Limb (tissue), 2 donors: ENCODE results near the gene SULT6B1.
"Not testable (repeated sequence)": the region's sequence is repeated elsewhere in the genome, so short reads cannot be mapped to it uniquely, and the experiment has no call there.

Source experiments
- DNase-seq, 2 donors: peaks; one replicate each; pipeline ENCODE4 v3.0.0-alpha.2; 2016; ENCODE audit errors: extremely low spot score in 2 of 2

The SULT6B1 gene

GRCh38 chr2:37196320-37197195, 8.1 kb upstream of the SULT6B1 start, which contains the start of gene CEBPZOS:
TSS of gene CEBPZOS (plus strand) at chr2:37196496. CDS start at chr2:37199705, 3,209 bp downstream.
- peak; percentile 75 to 92 for DNase-seq

- DNase-seq, result not testable (repeated sequence)
Measured at GRCh38 chr2:37195862-37196319, 7.4 kb upstream of the SULT6B1 start.

- no peak for DNase-seq
Measured at GRCh38 chr2:37192551-37192950, 4.1 kb upstream of the SULT6B1 start.

- no peak for DNase-seq
Measured at GRCh38 chr2:37191747-37192146, 3.3 kb upstream of the SULT6B1 start.

- no peak for DNase-seq
Measured at GRCh38 chr2:37191253-37191652, 2.8 kb upstream of the SULT6B1 start.

GRCh38 chr2:37190290-37190689, 1.8 kb upstream of the SULT6B1 start:
- DNase-seq, result no peak

GRCh38 chr2:37189452-37190153, 1.1 kb upstream of the SULT6B1 start:
- no peak for DNase-seq

GRCh38 chr2:37181726-37182684, 6.5 kb downstream of the SULT6B1 start:
- no peak for DNase-seq

GRCh38 chr2:37180640-37181039, 7.8 kb downstream of the SULT6B1 start:
- no peak for DNase-seq

- no peak for DNase-seq
Measured at GRCh38 chr2:37180006-37180639, 8.3 kb downstream of the SULT6B1 start.

GRCh38 chr2:37173741-37174140, 14.7 kb downstream of the SULT6B1 start:
- DNase-seq, result no peak

- no peak for DNase-seq
Measured at GRCh38 chr2:37171624-37171950, 16.9 kb downstream of the SULT6B1 start.

GRCh38 chr2:37168217-37168981, 20.1 kb downstream of the SULT6B1 start:
- DNase-seq, result peak in 1 of 2 donors; percentile 15

- no peak for DNase-seq
Measured at GRCh38 chr2:37167636-37168180, 20.8 kb downstream of the SULT6B1 start.

- no peak for DNase-seq
Measured at GRCh38 chr2:37164757-37165156, 23.7 kb downstream of the SULT6B1 start.

- peak; percentile 85 to 90 for DNase-seq
Measured at GRCh38 chr2:37156857-37157714, 31.4 kb downstream of the SULT6B1 start, which contains the start of gene EIF2AK2. TSS of gene EIF2AK2 (minus strand) at chr2:37156980. CDS start at chr2:37147806, 9,174 bp downstream.

- DNase-seq, result peak; percentile 55 to 84
Measured at GRCh38 chr2:37156071-37156856, 32.2 kb downstream of the SULT6B1 start.

GRCh38 chr2:37154785-37155184, 33.7 kb downstream of the SULT6B1 start:
- DNase-seq, result no peak
